T-cell (primary cell): ENCODE results near the gene TEX55. TPM values are rescaled to one million over a fixed set of nuclear protein-coding genes. Genes with fewer than 3 reads are reported as not detected.
"Not testable (repeated sequence)": the region's sequence is repeated elsewhere in the genome, so short reads cannot be mapped to it uniquely, and the experiment has no call there.

Source experiments
- ATAC-seq, 4 experiments: fragments of 200-7000 bp in 3 of 4; fragments of 150-1000 bp in 1 of 4; cut with Tn5 transposase; replicated peaks in 1 of 4; 1 replicate in 3 of 4; 2 replicates in 1 of 4; pipeline ENCODE4 v1.10.0; 2021; ENCODE audit warnings: moderate library complexity in 3 of 4, mild to moderate bottlenecking in 2 of 4, moderate number of reproducible peaks in 1 of 4
- CTCF ChIA-PET, 2 donors: fragments of 300-600 bp; sonication (Branson Sonifier 250); formaldehyde crosslinking; loops; one replicate each; lab custom pipeline; 2022; ENCODE audit warnings: antibody characterized with exemption in 2 of 2; lab: Charles Lee
- POLR2A ChIA-PET, 2 donors: fragments of 300-600 bp; sonication (Branson Sonifier 250); formaldehyde crosslinking; loops; one replicate each; lab custom pipeline; 2022; ENCODE audit warnings: antibody characterized with exemption in 2 of 2; lab: Charles Lee
- DNase-seq, 35 experiments: peaks; one replicate each; pipeline versions ENCODE4 v3.0.0 to v3.0.0-alpha.2; 2013 to 2023
- H3K27ac ChIP-seq: one replicate; pipeline ENCODE4 v1.5.1; 2013; ENCODE audit warnings: low read length
- H3K27me3 ChIP-seq, 2 experiments: replicated peaks in 1 of 2; 1 replicate in 1 of 2; 2 replicates in 1 of 2; pipeline versions ENCODE4 v1.6.1 to v1.7.0; 2013; ENCODE audit warnings: low read length in 1 of 2, mixed read lengths in 1 of 2; ENCODE audit not compliant: control insufficient read depth in 2 of 2, insufficient read depth in 2 of 2; ENCODE audit errors: extremely low read depth in 1 of 2
- H3K36me3 ChIP-seq, 2 donors: 1 replicate in 1 of 2; 2 replicates in 1 of 2; pipeline versions ENCODE4 v1.6.1 to v1.7.0; 2013; ENCODE audit warnings: low read length in 1 of 2; ENCODE audit not compliant: control insufficient read depth in 2 of 2, insufficient read depth in 1 of 2; ENCODE audit errors: extremely low read depth in 1 of 2
- H3K4me1 ChIP-seq, 2 experiments: 1 replicate in 1 of 2; 2 replicates in 1 of 2; pipeline versions ENCODE4 v1.6.1 to v1.7.0; 2013; ENCODE audit warnings: low read length in 2 of 2, mixed read lengths in 1 of 2; ENCODE audit not compliant: insufficient read depth in 2 of 2, control insufficient read depth in 1 of 2; ENCODE audit errors: extremely low read depth in 1 of 2
- H3K4me3 ChIP-seq, 2 donors: 1 replicate in 1 of 2; 2 replicates in 1 of 2; pipeline versions ENCODE4 v1.5.1 to v1.7.0; 2013; ENCODE audit warnings: mild to moderate bottlenecking in 2 of 2, low read length in 1 of 2, moderate library complexity in 1 of 2; ENCODE audit not compliant: control insufficient read depth in 1 of 2; ENCODE audit errors: extremely low read depth in 1 of 2
- H3K9me3 ChIP-seq: 2 replicates; pipeline ENCODE4 v1.7.0; 2013
- H3K27ac Mint-ChIP-seq, 2 donors: one replicate each; pipeline ENCODE4 v1.8.0; 2020 to 2021; ENCODE audit warnings: mild to moderate bottlenecking in 2 of 2, mixed read lengths in 2 of 2
- H3K27me3 Mint-ChIP-seq, 2 donors: one replicate each; pipeline ENCODE4 v1.8.0; 2021 to 2022; ENCODE audit warnings: mixed read lengths in 2 of 2
- H3K36me3 Mint-ChIP-seq: one replicate; pipeline ENCODE4 v1.8.0; 2021; ENCODE audit warnings: mixed read lengths
- H3K4me1 Mint-ChIP-seq, 3 donors: one replicate each; pipeline ENCODE4 v1.8.0; 2020 to 2022; ENCODE audit warnings: mixed read lengths in 3 of 3, mild to moderate bottlenecking in 1 of 3
- H3K4me3 Mint-ChIP-seq, 3 donors: one replicate each; pipeline ENCODE4 v1.8.0; 2020 to 2022; ENCODE audit warnings: mild to moderate bottlenecking in 3 of 3, mixed read lengths in 3 of 3, moderate library complexity in 3 of 3
- H3K9me3 Mint-ChIP-seq, 3 donors: one replicate each; pipeline ENCODE4 v1.8.0; 2020 to 2022; ENCODE audit warnings: mixed read lengths in 3 of 3
- WGBS: methylation state at CpG from one replicate; pipeline ENCODE4 v1.1.5; 2013; ENCODE audit warnings: missing lambda C conversion rate; ENCODE audit not compliant: insufficient coverage; 5-methylcytosine and 5-hydroxymethylcytosine counted together
- total RNA-seq, 35 experiments: library from RNA in 6 of 35; stranded (reverse) in 6 of 35; fragments of 120-200 nt in 1 of 35; gene quantifications; one replicate each; pipeline versions ENCODE4 v1.2.1 to v1.2.4 and lab custom pipeline; 2013 to 2026

Gene TEX55
- total RNA-seq, 5 donors from 2014 or later (not counting 1 experiment from before 2014, with no cell fraction given): not detected

DNA sequence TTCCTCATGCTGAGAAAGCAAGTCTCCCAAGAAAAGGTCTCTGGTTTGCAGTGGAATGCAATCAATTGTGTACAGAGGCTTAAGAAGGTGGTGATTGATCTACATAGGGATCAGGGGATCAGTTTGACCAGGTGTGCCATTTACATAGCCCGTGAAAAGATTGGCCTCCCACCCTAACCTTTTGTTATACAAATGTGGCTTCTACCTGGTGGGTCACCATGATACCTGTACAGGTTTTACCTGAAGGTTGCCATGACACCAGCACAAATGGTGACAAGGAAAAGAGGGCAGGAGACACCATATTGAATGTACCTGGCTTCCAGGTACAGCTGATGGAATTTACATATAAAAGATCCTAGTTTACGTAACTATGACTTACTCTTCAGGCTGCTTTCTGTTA is 25.5 kb upstream of the TEX55 start:
- peaks cover 16 to 25% of the 10 kb centered on the region in 2 donors for H3K27me3 Mint-ChIP-seq
- H3K27ac Mint-ChIP-seq: no peak overlapping the region
- no peak for ATAC-seq
- Histone ChIP-seq H3K4me3 (no peak overlapping the region), H3K36me3 (no peaks in the 10 kb centered on the region), H3K27me3 (peaks cover 0 to 1% of the 10 kb centered on the region in 2 experiments), H3K4me1 (no peaks in the 10 kb centered on the region), H3K27ac (no peak overlapping the region), H3K9me3 (peaks cover 3% of the 10 kb centered on the region)
- no peaks in the 10 kb centered on the region for H3K4me1 Mint-ChIP-seq
- H3K4me3 Mint-ChIP-seq: no peak overlapping the region
- peaks cover 9 to 16% (median 13%) of the 10 kb centered on the region in 3 donors for H3K9me3 Mint-ChIP-seq
- peaks cover 10% of the 10 kb centered on the region for H3K36me3 Mint-ChIP-seq
- no CpG with 5 or more reads among the region's 2 CpGs for WGBS
- POLR2A ChIA-PET: no interaction called here
- CTCF ChIA-PET: no interaction called here
- DNase-seq: no peak

DNA sequence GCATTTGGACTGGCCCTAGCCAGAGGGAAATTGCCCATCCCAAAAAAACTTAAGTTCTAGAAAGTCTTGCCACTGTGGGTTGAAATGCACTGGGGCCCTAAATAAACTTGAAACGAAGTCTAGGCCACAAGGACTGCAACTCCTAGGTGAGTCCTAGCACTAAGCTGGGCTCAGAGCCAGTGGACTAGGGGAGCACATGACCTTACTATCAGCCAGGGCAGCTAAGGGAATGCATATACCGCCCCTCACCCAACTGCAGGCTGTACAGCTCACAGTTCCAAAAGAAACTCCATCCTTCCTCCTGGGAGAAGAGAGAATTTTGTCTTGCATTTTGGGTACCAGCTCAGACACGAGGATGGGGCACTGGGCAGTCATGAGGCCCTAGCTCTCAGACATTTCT is 23.6 kb upstream of the TEX55 start:
- Mint-ChIP-seq H3K4me3 (no peak overlapping the region), H3K27ac (no peak overlapping the region), H3K36me3 (peaks cover 5% of the 10 kb centered on the region), H3K27me3 (peaks cover 17 to 23% of the 10 kb centered on the region in 2 donors), H3K4me1 (no peaks in the 10 kb centered on the region), H3K9me3 (peaks cover 5 to 12% (median 7%) of the 10 kb centered on the region in 3 donors)
- WGBS: 20% methylated on average over 1 of the region's 3 CpGs
- Histone ChIP-seq H3K27me3 (peaks cover 0 to 11% of the 10 kb centered on the region in 2 experiments), H3K4me1 (no peaks in the 10 kb centered on the region), H3K9me3 (peaks cover 3% of the 10 kb centered on the region), H3K4me3 (no peak overlapping the region), H3K36me3 (no peaks in the 10 kb centered on the region), H3K27ac (no peak overlapping the region)
- ChIA-PET CTCF (no interaction called here), POLR2A (no interaction called here)
- ATAC-seq (no peak), DNase-seq (no peak)

DNA sequence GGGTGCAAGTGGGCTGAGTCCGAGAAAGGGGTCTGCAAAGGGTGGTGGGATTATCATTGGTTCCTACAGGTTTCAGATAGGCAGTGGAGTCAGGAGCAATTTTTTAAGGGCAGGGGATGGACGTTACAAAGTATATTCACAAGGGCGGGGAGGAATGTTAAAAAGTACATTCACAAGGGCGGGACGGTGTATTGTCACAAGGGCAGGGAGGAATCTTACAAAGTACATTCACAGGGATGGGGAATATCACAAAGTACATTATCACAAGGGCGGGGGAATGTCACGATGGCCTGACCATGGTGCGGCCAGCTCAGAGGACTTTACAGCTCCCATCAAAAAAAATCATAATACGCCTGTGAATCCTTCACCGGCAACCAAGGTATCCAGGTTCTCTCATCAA is 20.6 kb upstream of the TEX55 start:
- H3K27ac Mint-ChIP-seq: no peak overlapping the region
- ATAC-seq: no peak

DNA sequence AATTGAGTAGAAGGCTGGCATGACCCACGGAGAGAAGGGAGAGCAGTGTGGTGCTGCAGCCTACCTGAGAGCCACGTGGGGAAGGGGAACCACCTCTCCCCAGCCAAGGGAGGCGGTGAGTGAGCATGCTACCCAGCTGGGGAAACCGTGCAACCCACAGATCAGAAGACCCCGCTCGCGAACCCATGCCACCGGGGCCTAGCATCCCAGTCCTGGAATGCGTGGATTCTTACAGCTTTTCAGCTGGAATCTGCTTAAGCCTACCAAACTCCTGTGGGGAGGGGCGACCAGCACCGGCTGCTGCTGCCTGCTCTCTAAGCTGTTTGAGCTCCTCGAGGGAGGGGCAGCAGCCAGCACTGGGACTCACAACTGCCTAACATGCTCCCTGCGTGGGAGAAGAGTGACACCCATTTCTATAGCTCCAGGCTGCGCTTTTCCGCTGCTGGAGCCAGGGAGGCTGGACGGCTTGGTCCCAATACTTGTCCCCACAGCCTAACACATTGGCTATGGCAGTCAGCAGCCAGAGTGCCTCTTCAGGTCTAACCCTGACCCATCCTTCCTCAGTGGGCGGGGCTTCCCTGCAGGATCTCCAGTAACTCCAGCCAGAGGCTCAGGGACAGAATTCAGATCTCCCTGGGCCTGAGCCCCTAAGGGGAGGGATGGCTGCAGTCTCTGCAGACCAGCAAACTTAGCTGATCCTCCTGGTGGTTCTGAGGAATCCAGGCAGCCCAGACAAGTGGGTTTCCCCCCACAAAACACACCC is 20.0 kb upstream of the TEX55 start:
- Histone ChIP-seq H3K36me3 (no peaks in the 10 kb centered on the region), H3K27ac (no peak overlapping the region), H3K4me1 (no peaks in the 10 kb centered on the region), H3K4me3 (no peak overlapping the region), H3K27me3 (peaks cover 0 to 11% of the 10 kb centered on the region in 2 experiments), H3K9me3 (no peaks in the 10 kb centered on the region)
- no peak overlapping the region for H3K27ac Mint-ChIP-seq
- peaks cover 11 to 17% of the 10 kb centered on the region in 2 donors for H3K27me3 Mint-ChIP-seq
- ATAC-seq (no peak), DNase-seq (no peak)
- H3K4me3 Mint-ChIP-seq: no peak overlapping the region
- H3K36me3 Mint-ChIP-seq: no peaks in the 10 kb centered on the region
- ChIA-PET CTCF (interaction anchor here in 1 of 2 donors (1.0 kb wide), 1 partner anchor 242 kb away, joined by 3 read pairs; no protein-coding TSS in a partner anchor), POLR2A (no interaction called here)
- no peaks in the 10 kb centered on the region for H3K9me3 Mint-ChIP-seq
- no peaks in the 10 kb centered on the region for H3K4me1 Mint-ChIP-seq
- 89% methylated on average over 15 of the region's 17 CpGs for WGBS

More for the DNA sequence above, 20.6 kb upstream of the TEX55 start:
- 94% methylated on average over 3 of the region's 10 CpGs for WGBS
- Histone ChIP-seq H3K4me1 (no peaks in the 10 kb centered on the region), H3K27ac (no peak overlapping the region), H3K36me3 (no peaks in the 10 kb centered on the region), H3K9me3 (peaks cover 3% of the 10 kb centered on the region), H3K27me3 (peaks cover 0 to 11% of the 10 kb centered on the region in 2 experiments), H3K4me3 (no peak overlapping the region)
- Mint-ChIP-seq H3K4me1 (no peaks in the 10 kb centered on the region), H3K27me3 (peaks cover 11 to 17% of the 10 kb centered on the region in 2 donors), H3K9me3 (no peaks in the 10 kb centered on the region), H3K36me3 (no peaks in the 10 kb centered on the region), H3K4me3 (no peak overlapping the region)
- POLR2A ChIA-PET: no interaction called here
- CTCF ChIA-PET: no interaction called here
- no peak for DNase-seq

DNA sequence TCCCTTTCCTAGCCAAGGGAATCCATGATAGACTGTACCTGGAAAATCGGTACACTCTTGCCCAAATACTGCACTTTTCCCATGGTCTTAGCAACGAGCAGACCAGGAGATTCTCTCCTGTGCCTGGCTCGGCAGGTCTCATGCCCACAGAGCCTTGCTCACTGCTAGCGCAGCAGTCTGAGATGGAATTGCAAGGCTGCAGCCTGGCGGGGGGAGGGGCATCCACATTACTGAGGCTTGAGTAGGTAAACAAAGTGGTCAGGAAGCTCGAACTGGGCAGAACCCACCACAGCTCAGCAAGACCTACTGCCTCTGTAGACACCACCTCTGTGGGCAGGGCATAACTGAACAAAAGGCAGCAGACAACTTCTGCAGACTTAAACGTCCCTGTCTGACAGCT is 15.7 kb upstream of the TEX55 start:
- POLR2A ChIA-PET: interaction anchor here (0.5 to 0.6 kb wide), 2 partner anchors 20 to 195 kb away, joined by 3 to 9 read pairs; no protein-coding TSS in a partner anchor
- 64% methylated on average over 5 of the region's 7 CpGs for WGBS
- H3K27ac ChIP-seq, H3K4me1 ChIP-seq, DNase-seq, H3K4me3 ChIP-seq, H3K9me3 Mint-ChIP-seq, H3K36me3 ChIP-seq, H3K9me3 ChIP-seq, H3K4me3 Mint-ChIP-seq, H3K36me3 Mint-ChIP-seq, H3K4me1 Mint-ChIP-seq, ATAC-seq, H3K27ac Mint-ChIP-seq: not testable (repeated sequence)
- H3K27me3 ChIP-seq: peaks cover 0 to 11% of the 10 kb centered on the region in 2 experiments
- CTCF ChIA-PET: interaction anchor here in 1 of 2 donors (0.6 kb wide), 1 partner anchor 116 kb away, joined by 7 read pairs; no protein-coding TSS in a partner anchor
- H3K27me3 Mint-ChIP-seq: peaks cover 8 to 17% of the 10 kb centered on the region in 2 donors

DNA sequence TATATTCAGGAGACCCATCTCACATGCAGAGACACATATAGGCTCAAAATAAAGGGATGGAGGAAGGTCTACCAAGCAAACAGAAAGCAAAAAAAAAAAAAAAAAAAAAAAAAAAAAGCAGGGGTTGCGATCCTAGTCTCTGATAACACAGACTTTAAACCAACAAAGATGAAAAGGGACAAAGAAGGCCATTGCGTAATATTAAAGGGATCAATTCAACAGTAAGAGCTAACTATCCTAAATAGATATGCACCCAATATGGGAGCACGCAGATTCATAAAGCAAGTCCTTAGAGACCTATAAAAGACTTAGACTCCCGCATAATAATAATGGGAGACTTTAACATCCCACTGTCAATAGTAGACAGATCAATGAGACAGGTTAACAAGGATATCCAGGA is 13.7 kb upstream of the TEX55 start:
- H3K9me3 ChIP-seq, H3K4me1 Mint-ChIP-seq, H3K9me3 Mint-ChIP-seq, POLR2A ChIA-PET, H3K27ac ChIP-seq, H3K4me1 ChIP-seq, H3K36me3 Mint-ChIP-seq, H3K27ac Mint-ChIP-seq, H3K4me3 ChIP-seq, CTCF ChIA-PET, H3K4me3 Mint-ChIP-seq, ATAC-seq, H3K36me3 ChIP-seq, H3K27me3 ChIP-seq, DNase-seq: not testable (repeated sequence)
- 100% methylated on average over 1 of the region's 4 CpGs for WGBS
- H3K27me3 Mint-ChIP-seq: peaks cover 3 to 12% of the 10 kb centered on the region in 2 donors
